ENCODE measurements around the gene PCCA.

- TF ChIP-seq, protein P1, sequence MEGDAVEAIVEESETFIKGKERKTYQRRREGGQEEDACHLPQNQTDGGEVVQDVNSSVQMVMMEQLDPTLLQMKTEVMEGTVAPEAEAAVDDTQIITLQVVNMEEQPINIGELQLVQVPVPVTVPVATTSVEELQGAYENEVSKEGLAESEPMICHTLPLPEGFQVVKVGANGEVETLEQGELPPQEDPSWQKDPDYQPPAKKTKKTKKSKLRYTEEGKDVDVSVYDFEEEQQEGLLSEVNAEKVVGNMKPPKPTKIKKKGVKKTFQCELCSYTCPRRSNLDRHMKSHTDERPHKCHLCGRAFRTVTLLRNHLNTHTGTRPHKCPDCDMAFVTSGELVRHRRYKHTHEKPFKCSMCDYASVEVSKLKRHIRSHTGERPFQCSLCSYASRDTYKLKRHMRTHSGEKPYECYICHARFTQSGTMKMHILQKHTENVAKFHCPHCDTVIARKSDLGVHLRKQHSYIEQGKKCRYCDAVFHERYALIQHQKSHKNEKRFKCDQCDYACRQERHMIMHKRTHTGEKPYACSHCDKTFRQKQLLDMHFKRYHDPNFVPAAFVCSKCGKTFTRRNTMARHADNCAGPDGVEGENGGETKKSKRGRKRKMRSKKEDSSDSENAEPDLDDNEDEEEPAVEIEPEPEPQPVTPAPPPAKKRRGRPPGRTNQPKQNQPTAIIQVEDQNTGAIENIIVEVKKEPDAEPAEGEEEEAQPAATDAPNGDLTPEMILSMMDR (IDR thresholded peaks at IDR 0.05) = no peak
- TF ChIP-seq EP300 (IDR thresholded peaks at IDR 0.05) = no peak
These were observed 8.9 kb downstream of the PCCA start for GRCh38 chr13:100097821-100098220.

All from tibial nerve (tissue), 4 donors.